CD4-positive, alpha-beta T cell (primary cell): ENCODE measurements around the gene SPOCD1. TPM values are rescaled to one million over a fixed set of nuclear protein-coding genes. Genes with fewer than 3 reads are reported as not detected.
"Not testable (repeated sequence)": the region's sequence is repeated elsewhere in the genome, so short reads cannot be mapped to it uniquely, and the experiment has no call there.

Source experiments
- ATAC-seq: fragments of 200-7000 bp; cut with Tn5 transposase; one replicate; pipeline ENCODE4 v1.10.0; 2022; ENCODE audit warnings: mild to moderate bottlenecking; ENCODE audit not compliant: poor library complexity
- CTCF ChIA-PET: fragments of 350-600 bp; sonication (Branson Sonifier 250); formaldehyde crosslinking; loops from one replicate; lab custom pipeline; 2021; ENCODE audit warnings: antibody characterized with exemption, inconsistent platforms; lab: Charles Lee
- POLR2A ChIA-PET: fragments of 350-600 bp; sonication (Branson Sonifier 250); formaldehyde crosslinking; loops from one replicate; lab custom pipeline; 2021; ENCODE audit warnings: antibody characterized with exemption, inconsistent platforms; lab: Charles Lee
- DNase-seq, 14 experiments: peaks; one replicate each; pipeline ENCODE4 v3.0.0-alpha.2; 2013 to 2020; ENCODE audit warnings: mixed read lengths in 2 of 14
- H3K27ac ChIP-seq, 2 donors: one replicate each; pipeline versions ENCODE4 v1.5.1 to v1.7.0; 2013; ENCODE audit warnings: low read length in 2 of 2, low read depth in 1 of 2, mild to moderate bottlenecking in 1 of 2
- H3K27me3 ChIP-seq, 2 experiments: 1 replicate in 1 of 2; 2 replicates in 1 of 2; pipeline versions ENCODE4 v1.6.1 to v1.7.0; 2013; ENCODE audit warnings: low read length in 2 of 2, control low read depth in 1 of 2, mild to moderate bottlenecking in 1 of 2, moderate library complexity in 1 of 2; ENCODE audit not compliant: insufficient read depth in 2 of 2, control insufficient read depth in 1 of 2
- H3K36me3 ChIP-seq: one replicate; pipeline ENCODE4 v1.6.1; 2013; ENCODE audit warnings: low read length, control low read depth; ENCODE audit not compliant: insufficient read depth
- H3K4me1 ChIP-seq: one replicate; pipeline ENCODE4 v1.6.1; 2013; ENCODE audit warnings: low read length, control low read depth; ENCODE audit not compliant: insufficient read depth
- H3K4me3 ChIP-seq: one replicate; pipeline ENCODE4 v1.5.1; 2013; ENCODE audit warnings: mild to moderate bottlenecking, low read length, moderate library complexity
- H3K9me3 ChIP-seq, 2 experiments: 1 replicate in 1 of 2; 2 replicates in 1 of 2; pipeline versions ENCODE4 v1.6.1 to v1.7.0; 2013; ENCODE audit warnings: low read length in 2 of 2, mild to moderate bottlenecking in 2 of 2, control low read depth in 1 of 2, moderate library complexity in 1 of 2; ENCODE audit not compliant: control insufficient read depth in 1 of 2, insufficient read depth in 1 of 2
- H3K27ac Mint-ChIP-seq: one replicate; pipeline ENCODE4 v1.8.0; 2020; ENCODE audit warnings: mixed read lengths
- H3K27me3 Mint-ChIP-seq: one replicate; pipeline ENCODE4 v1.8.0; 2021; ENCODE audit warnings: mixed read lengths
- H3K36me3 Mint-ChIP-seq: one replicate; pipeline ENCODE4 v1.8.0; 2021; ENCODE audit warnings: low read depth, mixed read lengths
- H3K4me1 Mint-ChIP-seq: one replicate; pipeline ENCODE4 v1.8.0; 2021; ENCODE audit warnings: low read depth, mixed read lengths
- H3K4me3 Mint-ChIP-seq: one replicate; pipeline ENCODE4 v1.8.0; 2020; ENCODE audit warnings: mild to moderate bottlenecking, mixed read lengths
- H3K9me3 Mint-ChIP-seq: one replicate; pipeline ENCODE4 v1.8.0; 2020; ENCODE audit warnings: mixed read lengths
- intact Hi-C, 2 experiments: fragments of 100-400 bp; cut with DNase I in 1 of 2; cut with micrococcal nuclease in 1 of 2; formaldehyde crosslinking; loops; one replicate each; pipeline versions ENCODE4 v1.15.1 to v1.9.0; 2023 to 2025; cut with DNase I, micrococcal nuclease
- total RNA-seq, 174 experiments: library from RNA in 2 of 174; stranded (reverse) in 2 of 174; gene quantifications; one replicate each; pipeline ENCODE4 v1.2.3 and lab custom pipeline; 2021 to 2026
- TF ChIP-seq, protein P1 (sequence below): fragments of 200-600 bp; IDR thresholded peaks from one replicate; pipeline ENCODE4 v1.8.0; 2022; ENCODE audit warnings: antibody characterized with exemption, mild to moderate bottlenecking

Gene SPOCD1
- total RNA-seq, 2 experiments from 2014 or later = 0.11 to 0.27 TPM

DNA sequence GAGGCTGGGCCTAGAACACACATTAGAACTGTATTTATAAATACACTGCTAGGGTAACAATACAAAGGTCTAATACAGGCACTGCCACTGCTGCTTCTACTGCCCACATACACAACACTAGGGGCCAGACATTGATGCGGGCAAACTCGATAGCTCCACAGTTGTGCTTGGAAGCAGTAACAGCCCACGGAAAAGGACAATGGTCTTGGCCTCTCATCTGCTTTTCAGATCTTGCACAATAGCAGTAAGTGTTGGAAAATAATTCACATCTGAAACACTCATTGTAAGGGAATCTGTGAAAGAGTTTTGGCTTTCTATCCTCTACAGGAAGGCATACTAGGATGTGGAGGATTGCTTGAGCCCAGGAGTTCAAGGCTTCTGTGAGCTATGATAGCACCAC lies 6.9 kb upstream of the SPOCD1 start:
- ATAC-seq (no peak), DNase-seq (no peak)
- H3K36me3 ChIP-seq = no peaks in the 10 kb centered on the region
- H3K9me3 ChIP-seq = no peaks in the 10 kb centered on the region
- ChIA-PET CTCF (no interaction called here), POLR2A (no interaction called here)
- Mint-ChIP-seq H3K27ac (no peak overlapping the region), H3K9me3 (no peaks in the 10 kb centered on the region), H3K4me1 (peaks cover 22% of the 10 kb centered on the region), H3K27me3 (no peaks in the 10 kb centered on the region), H3K4me3 (no peak overlapping the region), H3K36me3 (no peaks in the 10 kb centered on the region)
- TF ChIP-seq, protein P1, sequence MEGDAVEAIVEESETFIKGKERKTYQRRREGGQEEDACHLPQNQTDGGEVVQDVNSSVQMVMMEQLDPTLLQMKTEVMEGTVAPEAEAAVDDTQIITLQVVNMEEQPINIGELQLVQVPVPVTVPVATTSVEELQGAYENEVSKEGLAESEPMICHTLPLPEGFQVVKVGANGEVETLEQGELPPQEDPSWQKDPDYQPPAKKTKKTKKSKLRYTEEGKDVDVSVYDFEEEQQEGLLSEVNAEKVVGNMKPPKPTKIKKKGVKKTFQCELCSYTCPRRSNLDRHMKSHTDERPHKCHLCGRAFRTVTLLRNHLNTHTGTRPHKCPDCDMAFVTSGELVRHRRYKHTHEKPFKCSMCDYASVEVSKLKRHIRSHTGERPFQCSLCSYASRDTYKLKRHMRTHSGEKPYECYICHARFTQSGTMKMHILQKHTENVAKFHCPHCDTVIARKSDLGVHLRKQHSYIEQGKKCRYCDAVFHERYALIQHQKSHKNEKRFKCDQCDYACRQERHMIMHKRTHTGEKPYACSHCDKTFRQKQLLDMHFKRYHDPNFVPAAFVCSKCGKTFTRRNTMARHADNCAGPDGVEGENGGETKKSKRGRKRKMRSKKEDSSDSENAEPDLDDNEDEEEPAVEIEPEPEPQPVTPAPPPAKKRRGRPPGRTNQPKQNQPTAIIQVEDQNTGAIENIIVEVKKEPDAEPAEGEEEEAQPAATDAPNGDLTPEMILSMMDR = no peak
- H3K27ac ChIP-seq = no peak overlapping the region
- intact Hi-C loops = no loop called here
- no peak overlapping the region for H3K4me3 ChIP-seq
- H3K27me3 ChIP-seq = no peaks in the 10 kb centered on the region
- H3K4me1 ChIP-seq = peaks cover 21% of the 10 kb centered on the region

- POLR2A ChIA-PET, DNase-seq, H3K27ac Mint-ChIP-seq, H3K4me3 Mint-ChIP-seq, H3K9me3 Mint-ChIP-seq, ATAC-seq, H3K9me3 ChIP-seq, H3K36me3 ChIP-seq, H3K27me3 ChIP-seq, H3K4me3 ChIP-seq, intact Hi-C loops, CTCF ChIA-PET, H3K27me3 Mint-ChIP-seq, H3K36me3 Mint-ChIP-seq, H3K27ac ChIP-seq: not testable (repeated sequence)
- peaks cover 14% of the 10 kb centered on the region for H3K4me1 ChIP-seq
- H3K4me1 Mint-ChIP-seq = peaks cover 22% of the 10 kb centered on the region
Observed at GRCh38 chr1:31820196-31820595, 4.4 kb upstream of the SPOCD1 start.

GRCh38 chr1:31818206-31818605 lies 2.4 kb upstream of the SPOCD1 start:
- Mint-ChIP-seq H3K36me3 (no peaks in the 10 kb centered on the region), H3K4me3 (no peak overlapping the region), H3K27me3 (no peaks in the 10 kb centered on the region), H3K9me3 (no peaks in the 10 kb centered on the region), H3K27ac (no peak overlapping the region), H3K4me1 (peaks cover 22% of the 10 kb centered on the region)
- peaks cover 12% of the 10 kb centered on the region for H3K4me1 ChIP-seq
- TF ChIP-seq, protein P1 = no peak
- intact Hi-C loops = loop anchor here in 1 of 2 experiments (5.0 kb wide), 1 partner anchor 244 kb away; no protein-coding TSS in a partner anchor
- H3K27ac ChIP-seq = no peak overlapping the region
- H3K36me3 ChIP-seq = no peaks in the 10 kb centered on the region
- H3K4me3 ChIP-seq = no peak overlapping the region
- H3K9me3 ChIP-seq = no peaks in the 10 kb centered on the region
- H3K27me3 ChIP-seq = no peaks in the 10 kb centered on the region
- no peak for ATAC-seq
- ChIA-PET POLR2A (interaction anchor here (1.2 kb wide), 1 partner anchor 9 kb away, joined by 3 read pairs; no protein-coding TSS in a partner anchor), CTCF (interaction anchor here (0.6 to 4.3 kb wide), 2 partner anchors 105 to 146 kb away, joined by 3 to 25 read pairs; no protein-coding TSS in a partner anchor)
- no peak for DNase-seq

- not testable (repeated sequence) for H3K36me3 ChIP-seq, ATAC-seq, H3K27me3 ChIP-seq, H3K27me3 Mint-ChIP-seq, H3K36me3 Mint-ChIP-seq, H3K4me3 ChIP-seq, H3K27ac Mint-ChIP-seq, H3K9me3 Mint-ChIP-seq, H3K27ac ChIP-seq, H3K4me3 Mint-ChIP-seq, H3K9me3 ChIP-seq
- intact Hi-C loops = loop anchor here (1.0 to 5.0 kb wide), 2 partner anchors 147 to 245 kb away; no protein-coding TSS in a partner anchor
- ChIA-PET CTCF (interaction anchor here (2.6 to 4.3 kb wide), 2 partner anchors 122 to 147 kb away, joined by 10 to 25 read pairs; partner anchors contain the start of gene PTP4A2), POLR2A (interaction anchor here (1.2 to 1.4 kb wide), 2 partner anchors 10 to 147 kb away, joined by 3 read pairs; no protein-coding TSS in a partner anchor)
- DNase-seq = peak in 1 of 14 experiments; percentile 28
- peaks cover 22% of the 10 kb centered on the region for H3K4me1 Mint-ChIP-seq
- H3K4me1 ChIP-seq = peaks cover 12% of the 10 kb centered on the region
Observed at GRCh38 chr1:31816947-31817346, 1.1 kb upstream of the SPOCD1 start.

GRCh38 chr1:31816501-31816900 lies 679 bp upstream of the SPOCD1 start:
- DNase-seq, H3K27ac Mint-ChIP-seq, ATAC-seq, H3K36me3 Mint-ChIP-seq, H3K9me3 Mint-ChIP-seq, H3K27ac ChIP-seq, H3K27me3 Mint-ChIP-seq, H3K36me3 ChIP-seq, H3K4me3 ChIP-seq, H3K9me3 ChIP-seq, H3K4me3 Mint-ChIP-seq, H3K27me3 ChIP-seq: not testable (repeated sequence)
- peaks cover 12% of the 10 kb centered on the region for H3K4me1 ChIP-seq
- POLR2A ChIA-PET = interaction anchor here (1.2 to 1.4 kb wide), 2 partner anchors 122 to 147 kb away, joined by 3 to 4 read pairs; no protein-coding TSS in a partner anchor
- H3K4me1 Mint-ChIP-seq = peaks cover 22% of the 10 kb centered on the region
- CTCF ChIA-PET = interaction anchor here (0.9 to 4.3 kb wide), 4 partner anchors 27 to 292 kb away, joined by 3 to 25 read pairs (median 7); partner anchors contain the start of genes KPNA6 and PTP4A2
- intact Hi-C loops = loop anchor here (1.0 to 5.0 kb wide), 2 partner anchors 148 to 246 kb away; no protein-coding TSS in a partner anchor
